ENCODE data around the gene FBXW8. TPM values are rescaled to one million over a fixed set of nuclear protein-coding genes. Genes with fewer than 3 reads are reported as not detected.

FBXW8 gene
- total and polyA plus RNA-seq, 2 experiments from 2014 or later = 17.0 to 20.6 TPM

GRCh38 chr12:116945886-116946550 lies 35.3 kb downstream of the FBXW8 start:
- Histone ChIP-seq H3K4me3 (no peak overlapping the region), H2AFZ (no peak overlapping the region), H4K20me1 (ENCODE audit: insufficient read depth, poor library complexity, severe bottlenecking) (no peaks in the 10 kb centered on the region), H3K9me3 (ENCODE audit: low read depth) (peaks cover 4% of the 10 kb centered on the region), H3K9me2 (replicated peaks; ENCODE audit: insufficient read depth) (no peaks in the 10 kb centered on the region), H3K27ac (no peak overlapping the region), H3K36me3 (replicated peaks; ENCODE audit: insufficient read depth, low read depth) (no peaks in the 10 kb centered on the region), H3K27me3 (no peaks in the 10 kb centered on the region), H3K4me1 (ENCODE audit: insufficient read depth) (no peaks in the 10 kb centered on the region), H3K4me2 (no peak overlapping the region), H3K79me2 (peaks cover 18% of the 10 kb centered on the region)
- TF ChIP-seq CTCF (IDR thresholded peaks at IDR 0.05; ENCODE audit: poor library complexity) (no peak), EZH2 (IDR thresholded peaks at IDR 0.05; ENCODE audit: borderline replicate concordance) (no peak), EZH2phosphoT487 (IDR thresholded peaks at IDR 0.05; ENCODE audit: low read depth, severe bottlenecking, unreplicated experiment) (no peak)
- DNase-seq (ENCODE audit: low spot score) = no peak
- WGBS (ENCODE audit: low lambda C conversion rate, missing lambda C conversion rate) = 95% methylated on average over 9 of the region's 9 CpGs

- H3K4me3 ChIP-seq = no peak overlapping the region
- H4K20me1 ChIP-seq (ENCODE audit: insufficient read depth, poor library complexity, severe bottlenecking) = no peaks in the 10 kb centered on the region
- TF ChIP-seq EZH2phosphoT487 (IDR thresholded peaks at IDR 0.05; ENCODE audit: low read depth, severe bottlenecking, unreplicated experiment) = no peak
- no peak overlapping the region for H2AFZ ChIP-seq
- H3K4me2 ChIP-seq = no peak overlapping the region
- peaks cover under 1% of the 10 kb centered on the region for H3K9me3 ChIP-seq (ENCODE audit: low read depth)
- H3K27me3 ChIP-seq = no peaks in the 10 kb centered on the region
- no peaks in the 10 kb centered on the region for H3K4me1 ChIP-seq (ENCODE audit: insufficient read depth)
- WGBS (ENCODE audit: low lambda C conversion rate, missing lambda C conversion rate) = 84% methylated on average over 2 of the region's 2 CpGs
- H3K79me2 ChIP-seq = peaks cover 8% of the 10 kb centered on the region
- H3K27ac ChIP-seq = no peak overlapping the region
- no peak for DNase-seq (ENCODE audit: low spot score)
- H3K36me3 ChIP-seq (replicated peaks; ENCODE audit: insufficient read depth, low read depth) = no peaks in the 10 kb centered on the region
- no peaks in the 10 kb centered on the region for H3K9me2 ChIP-seq (replicated peaks; ENCODE audit: insufficient read depth)
Observed at GRCh38 chr12:116948298-116948697, 37.5 kb downstream of the FBXW8 start.

- DNase-seq (ENCODE audit: low spot score) = no peak
- Histone ChIP-seq H3K27ac (no peak overlapping the region), H3K27me3 (no peaks in the 10 kb centered on the region), H3K79me2 (no peaks in the 10 kb centered on the region), H4K20me1 (ENCODE audit: insufficient read depth, poor library complexity, severe bottlenecking) (peaks cover 3% of the 10 kb centered on the region), H3K9me2 (replicated peaks; ENCODE audit: insufficient read depth) (no peaks in the 10 kb centered on the region), H3K9me3 (ENCODE audit: low read depth) (no peaks in the 10 kb centered on the region), H3K4me3 (no peak overlapping the region), H2AFZ (no peak overlapping the region), H3K36me3 (replicated peaks; ENCODE audit: insufficient read depth, low read depth) (no peaks in the 10 kb centered on the region), H3K4me1 (ENCODE audit: insufficient read depth) (no peaks in the 10 kb centered on the region), H3K4me2 (no peak overlapping the region)
- WGBS (ENCODE audit: low lambda C conversion rate, missing lambda C conversion rate) = 84% methylated on average over 15 of the region's 15 CpGs
- TF ChIP-seq EZH2phosphoT487 (IDR thresholded peaks at IDR 0.05; ENCODE audit: low read depth, severe bottlenecking, unreplicated experiment) (no peak), EZH2 (IDR thresholded peaks at IDR 0.05; ENCODE audit: borderline replicate concordance) (no peak), CTCF (IDR thresholded peaks at IDR 0.05; ENCODE audit: poor library complexity) (no peak)
Observed at GRCh38 chr12:116950628-116951325, 40.0 kb downstream of the FBXW8 start.

GRCh38 chr12:116954710-116955381 lies 44.1 kb downstream of the FBXW8 start:
- no peak for TF ChIP-seq EZH2phosphoT487 (IDR thresholded peaks at IDR 0.05; ENCODE audit: low read depth, severe bottlenecking, unreplicated experiment)
- no peak for TF ChIP-seq CTCF (IDR thresholded peaks at IDR 0.05; ENCODE audit: poor library complexity)
- no peak for TF ChIP-seq EZH2 (IDR thresholded peaks at IDR 0.05; ENCODE audit: borderline replicate concordance)
- Histone ChIP-seq H3K79me2 (peaks cover 2% of the 10 kb centered on the region), H3K4me1 (ENCODE audit: insufficient read depth) (no peaks in the 10 kb centered on the region), H4K20me1 (ENCODE audit: insufficient read depth, poor library complexity, severe bottlenecking) (peaks cover 3% of the 10 kb centered on the region), H3K36me3 (replicated peaks; ENCODE audit: insufficient read depth, low read depth) (no peaks in the 10 kb centered on the region), H3K9me3 (ENCODE audit: low read depth) (no peaks in the 10 kb centered on the region), H3K9me2 (replicated peaks; ENCODE audit: insufficient read depth) (no peaks in the 10 kb centered on the region), H3K4me2 (no peak overlapping the region), H3K27me3 (no peaks in the 10 kb centered on the region), H2AFZ (no peak overlapping the region), H3K4me3 (no peak overlapping the region), H3K27ac (no peak overlapping the region)
- DNase-seq (ENCODE audit: low spot score) = no peak
- WGBS (ENCODE audit: low lambda C conversion rate, missing lambda C conversion rate) = 88% methylated on average over 13 of the region's 13 CpGs
